IMR-90 (cell line): ENCODE results near the gene SRSF7. TPM values are rescaled to one million over a fixed set of nuclear protein-coding genes. Genes with fewer than 3 reads are reported as not detected.

ENCODE experiments used
- ATAC-seq: fragments of 200-7000 bp; cut with Tn5 transposase; 2 replicates; pipeline ENCODE4 v1.9.1; 2020; ENCODE audit warnings: low read depth, mild to moderate bottlenecking, moderate library complexity
- BruUV-seq: library from RNA; stranded (reverse); fragments of 400-500 nt; replicated peaks from 2 replicates; lab custom pipeline; 2021; lab: Mats Ljungman, UMichigan
- CTCF ChIA-PET: fragments of 300-600 bp; formaldehyde crosslinking; extraction: SDS; loops from one replicate; lab custom pipeline; 2021; ENCODE audit warnings: antibody characterized with exemption; lab: Yijun Ruan, JAX
- POLR2A ChIA-PET: fragments of 300-600 bp; sonication (Branson Sonifier 250); formaldehyde crosslinking; loops from one replicate; lab custom pipeline; 2022; ENCODE audit warnings: antibody characterized with exemption; ENCODE audit not compliant: unreplicated experiment; lab: Charles Lee
- DNase-seq: peaks from one replicate; pipeline ENCODE4 v3.0.0; 2013
- H2AFZ ChIP-seq: replicated peaks from 2 replicates; pipeline ENCODE3; 2013; ENCODE audit warnings: low read length, mild to moderate bottlenecking; ENCODE audit not compliant: poor library complexity
- H2AK5ac ChIP-seq: 2 replicates; pipeline ENCODE4 v1.6.1; 2013; ENCODE audit warnings: low read depth, low read length, inconsistent platforms
- H2AK9ac ChIP-seq: replicated peaks from 2 replicates; pipeline ENCODE3; 2013; ENCODE audit warnings: mild to moderate bottlenecking, low read depth, low read length, moderate library complexity; ENCODE audit not compliant: poor library complexity
- H2BK120ac ChIP-seq: 2 replicates; pipeline ENCODE4 v1.6.1; 2013; ENCODE audit warnings: low read depth, low read length, inconsistent platforms
- H2BK15ac ChIP-seq: 3 replicates; pipeline ENCODE4 v1.6.1; 2013; ENCODE audit warnings: low read depth, low read length, inconsistent platforms
- H2BK20ac ChIP-seq: 2 replicates; pipeline ENCODE4 v1.6.1; 2013; ENCODE audit warnings: low read depth, mild to moderate bottlenecking, inconsistent platforms, low read length, moderate library complexity
- H2BK5ac ChIP-seq: 2 replicates; pipeline ENCODE4 v1.6.1; 2013; ENCODE audit warnings: mild to moderate bottlenecking, low read depth, low read length, inconsistent platforms; ENCODE audit not compliant: poor library complexity, severe bottlenecking
- H3K14ac ChIP-seq: replicated peaks from 2 replicates; pipeline ENCODE4 v1.6.1; 2013; ENCODE audit warnings: low read depth, low read length, inconsistent platforms
- H3K18ac ChIP-seq: 2 replicates; pipeline ENCODE4 v1.6.1; 2013; ENCODE audit warnings: low read depth, low read length, control low read depth
- H3K23ac ChIP-seq: 2 replicates; pipeline ENCODE4 v1.6.1; 2013; ENCODE audit warnings: low read depth, low read length, inconsistent platforms
- H3K27ac ChIP-seq: 2 replicates; pipeline ENCODE4 v1.5.1; 2013; ENCODE audit warnings: mild to moderate bottlenecking, control low read depth, low read length; ENCODE audit not compliant: insufficient read depth
- H3K27me3 ChIP-seq: 2 replicates; pipeline ENCODE4 v1.6.1; 2013; ENCODE audit warnings: low read length; ENCODE audit not compliant: control insufficient read depth, insufficient read depth
- H3K36me3 ChIP-seq: 2 replicates; pipeline ENCODE4 v1.6.1; 2013; ENCODE audit warnings: low read length, mixed read lengths; ENCODE audit not compliant: control insufficient read depth, insufficient read depth
- H3K4ac ChIP-seq: 2 replicates; pipeline ENCODE4 v1.6.1; 2013; ENCODE audit warnings: low read depth, low read length, inconsistent platforms
- H3K4me1 ChIP-seq: 2 replicates; pipeline ENCODE4 v1.6.1; 2013; ENCODE audit warnings: low read length, mixed read lengths; ENCODE audit not compliant: control insufficient read depth, insufficient read depth
- H3K4me2 ChIP-seq: 2 replicates; pipeline ENCODE4 v1.6.1; 2013; ENCODE audit warnings: low read depth, mild to moderate bottlenecking, control low read depth, low read length, moderate library complexity
- H3K4me3 ChIP-seq: 2 replicates; pipeline ENCODE4 v1.5.1; 2013; ENCODE audit warnings: low read depth, mild to moderate bottlenecking, control low read depth, low read length, moderate library complexity; ENCODE audit not compliant: insufficient read depth
- H3K56ac ChIP-seq: 2 replicates; pipeline ENCODE4 v1.6.1; 2013; ENCODE audit warnings: low read length, inconsistent platforms; ENCODE audit not compliant: insufficient read depth; ENCODE audit errors: extremely low read depth
- H3K79me1 ChIP-seq, 2 experiments: 2 replicates each; pipeline ENCODE4 v1.6.1; 2013; ENCODE audit warnings: low read length in 2 of 2, inconsistent platforms in 1 of 2, low read depth in 1 of 2
- H3K9ac ChIP-seq: 2 replicates; pipeline ENCODE4 v1.6.1; 2013; ENCODE audit warnings: low read depth, low read length, control low read depth
- H3K9me1 ChIP-seq: 2 replicates; pipeline ENCODE4 v1.6.1; 2013; ENCODE audit warnings: low read length, inconsistent platforms; ENCODE audit not compliant: insufficient read depth
- H3K9me3 ChIP-seq: 2 replicates; pipeline ENCODE4 v1.6.1; 2013; ENCODE audit warnings: low read length; ENCODE audit not compliant: control insufficient read depth, insufficient read depth
- H4K20me1 ChIP-seq: 2 replicates; pipeline ENCODE4 v1.6.1; 2013; ENCODE audit warnings: low read length, inconsistent platforms; ENCODE audit not compliant: insufficient read depth
- H4K5ac ChIP-seq: 2 replicates; pipeline ENCODE4 v1.6.1; 2013; ENCODE audit warnings: mild to moderate bottlenecking, low read depth, low read length, control low read depth
- H4K8ac ChIP-seq, 2 experiments: 2 replicates each; pipeline ENCODE4 v1.6.1; 2013; ENCODE audit warnings: low read depth in 2 of 2, low read length in 2 of 2, control low read depth in 1 of 2, inconsistent platforms in 1 of 2
- H4K91ac ChIP-seq: 2 replicates; pipeline ENCODE4 v1.6.1; 2013; ENCODE audit warnings: low read depth, low read length, inconsistent platforms; ENCODE audit not compliant: insufficient read depth
- BHLHE40 ChIP-seq: fragments of 150-350 bp; IDR thresholded peaks from 2 replicates; pipeline ENCODE4 v1.6.1; 2016; ENCODE audit warnings: mild to moderate bottlenecking, low read depth, low read length
- CHD1 ChIP-seq: IDR thresholded peaks from 2 replicates; pipeline ENCODE4 v1.6.1; 2012; ENCODE audit warnings: low read depth, low read length, improper control_type of control experiment
- CTCF ChIP-seq: conservative IDR thresholded peaks from 2 replicates; pipeline ENCODE4 v1.5.1; 2012; ENCODE audit warnings: mild to moderate bottlenecking, low read depth, low read length, improper control_type of control experiment
- ELK1 ChIP-seq: fragments of 150-350 bp; IDR thresholded peaks from 2 replicates; pipeline ENCODE4 v1.6.1; 2016; ENCODE audit warnings: low read depth, mild to moderate bottlenecking, low read length, moderate library complexity, borderline replicate concordance
- MAFK ChIP-seq: IDR thresholded peaks from 2 replicates; pipeline ENCODE4 v1.6.1; 2012; ENCODE audit warnings: low read depth, low read length, improper control_type of control experiment
- MAZ ChIP-seq: IDR thresholded peaks from 2 replicates; pipeline ENCODE4 v1.6.1; 2012; ENCODE audit warnings: low read depth, mild to moderate bottlenecking, low read length, improper control_type of control experiment, moderate library complexity, borderline replicate concordance
- NFE2L2 ChIP-seq: fragments of 150-350 bp; IDR thresholded peaks from 2 replicates; pipeline ENCODE4 v1.6.1; 2016; ENCODE audit warnings: low read depth, mild to moderate bottlenecking, low read length
- POLR2A ChIP-seq: IDR thresholded peaks from 2 replicates; pipeline ENCODE4 v1.6.1; 2012; ENCODE audit warnings: mild to moderate bottlenecking, low read depth, low read length
- RAD21 ChIP-seq: IDR thresholded peaks from 2 replicates; pipeline ENCODE4 v1.6.1; 2012; ENCODE audit warnings: low read length, improper control_type of control experiment
- RCOR1 ChIP-seq: IDR thresholded peaks from 2 replicates; pipeline ENCODE4 v1.6.1; 2012; ENCODE audit warnings: mild to moderate bottlenecking, low read length, improper control_type of control experiment; ENCODE audit not compliant: insufficient replicate concordance
- RFX5 ChIP-seq: IDR thresholded peaks from 2 replicates; pipeline ENCODE4 v1.8.0; 2012; ENCODE audit warnings: low read depth, mild to moderate bottlenecking, low read length, moderate library complexity
- SMC3 ChIP-seq: fragments of 150-350 bp; IDR thresholded peaks from 2 replicates; pipeline ENCODE4 v1.6.1; 2016; ENCODE audit warnings: low read depth, mild to moderate bottlenecking, antibody characterized with exemption, low read length, moderate library complexity
- USF2 ChIP-seq: fragments of 150-350 bp; IDR thresholded peaks from 2 replicates; pipeline ENCODE4 v1.6.1; 2017; ENCODE audit warnings: mild to moderate bottlenecking, antibody characterized with exemption, low read length, low read depth
- WGBS, 2 experiments: methylation state at CpG; one replicate each; pipeline versions ENCODE4 v1.1.5 to v1.1.7; 2013; ENCODE audit warnings: missing lambda C conversion rate in 2 of 2; ENCODE audit not compliant: insufficient read length in 1 of 2; ENCODE audit errors: extremely low coverage in 2 of 2; 5-methylcytosine and 5-hydroxymethylcytosine counted together
- dilution Hi-C: fragments of 300-500 bp; cut with HindIII; formaldehyde crosslinking; loops from one replicate; pipeline ENCODE4 v1.14.3; 2018; ENCODE audit warnings: low sequenced_read_pairs; ENCODE audit not compliant: unreplicated experiment
- in situ Hi-C: fragments of 300-500 bp; cut with MboI; formaldehyde crosslinking; loops from 3 replicates; pipeline ENCODE4 v1.14.3; 2019; ENCODE audit warnings: low sequenced_read_pairs, inconsistent platforms, mixed read lengths
- intact Hi-C: fragments of 100-400 bp; cut with micrococcal nuclease; formaldehyde crosslinking; loops from 2 replicates; pipeline ENCODE4 v1.10.0; 2022
- polyA plus RNA-seq, 3 experiments: library from polyadenylated mRNA; depleted of rRNA; stranded (reverse); fragments of >200 nt; gene quantifications; 2 replicates each; pipeline ENCODE4 v1.2.3, GENCODE V29; 2012; ENCODE audit warnings: low replicate concordance in 1 of 3
- total RNA-seq: library from RNA; depleted of rRNA; stranded (reverse); fragments of >200 nt; gene quantifications from 2 replicates; pipeline ENCODE4 v1.2.3, GENCODE V29; 2012

The SRSF7 gene
- total and polyA plus RNA-seq, 2 of the 4 experiments (the other 2 are of a cell fraction) = 148 to 191 TPM

- no TSS peak for BruUV-seq
- H3K23ac ChIP-seq = no peak overlapping the region
- H3K9me1 ChIP-seq = no peaks in the 10 kb centered on the region
- no peaks in the 10 kb centered on the region for H3K79me1 ChIP-seq
- no peak overlapping the region for H2BK120ac ChIP-seq
- no CpG with 5 or more reads among the region's 1 CpG for WGBS, 2 experiments
- H3K14ac ChIP-seq = no peak overlapping the region
- H2AK5ac ChIP-seq = no peak overlapping the region
- no peak overlapping the region for H4K8ac ChIP-seq
- H3K27ac ChIP-seq = no peak overlapping the region
- H3K9me3 ChIP-seq = no peaks in the 10 kb centered on the region
- no peak overlapping the region for H2BK15ac ChIP-seq
- H3K36me3 ChIP-seq = no peaks in the 10 kb centered on the region
- ChIA-PET CTCF (no interaction called here), POLR2A (no interaction called here)
- DNase-seq (no peak), ATAC-seq (no peak)
- H2AK9ac ChIP-seq = no peak overlapping the region
- no peak overlapping the region for H2BK20ac ChIP-seq
- H3K4me3 ChIP-seq = no peak overlapping the region
- no peaks in the 10 kb centered on the region for H4K20me1 ChIP-seq
- no peaks in the 10 kb centered on the region for H3K4me1 ChIP-seq
- no peak overlapping the region for H2AFZ ChIP-seq
- TF ChIP-seq MAZ = no peak
- no peak for TF ChIP-seq RCOR1
- TF ChIP-seq BHLHE40 = no peak
- TF ChIP-seq CHD1 = no peak
- no peak for TF ChIP-seq RAD21
- TF ChIP-seq SMC3 = no peak
- no peak for TF ChIP-seq CTCF
- no peak for TF ChIP-seq POLR2A
- no peak for TF ChIP-seq ELK1
- no peak for TF ChIP-seq USF2
- no peak for TF ChIP-seq NFE2L2
- no peak for TF ChIP-seq MAFK
- no peak for TF ChIP-seq RFX5
- H3K56ac ChIP-seq = no peak overlapping the region
- H2BK5ac ChIP-seq = no peak overlapping the region
- intact Hi-C loops = no loop called here
- no peak overlapping the region for H4K91ac ChIP-seq
- in situ Hi-C loops = no loop called here
- H3K9ac ChIP-seq = no peak overlapping the region
- H3K4ac ChIP-seq = no peak overlapping the region
- H3K27me3 ChIP-seq = no peaks in the 10 kb centered on the region
- no peak overlapping the region for H4K5ac ChIP-seq
- H3K4me2 ChIP-seq = no peak overlapping the region
- no peak overlapping the region for H3K18ac ChIP-seq
- dilution Hi-C loops = no loop called here
These were observed 40.6 kb upstream of the SRSF7 start for GRCh38 chr2:38791744-38792143.
